ENCODE measurements around the gene TYMP. TPM values are rescaled to one million over a fixed set of nuclear protein-coding genes. Genes with fewer than 3 reads are reported as not detected.

Gene TYMP
- total RNA-seq, 1 donor from 2014 or later, result 13.1 TPM

DNA sequence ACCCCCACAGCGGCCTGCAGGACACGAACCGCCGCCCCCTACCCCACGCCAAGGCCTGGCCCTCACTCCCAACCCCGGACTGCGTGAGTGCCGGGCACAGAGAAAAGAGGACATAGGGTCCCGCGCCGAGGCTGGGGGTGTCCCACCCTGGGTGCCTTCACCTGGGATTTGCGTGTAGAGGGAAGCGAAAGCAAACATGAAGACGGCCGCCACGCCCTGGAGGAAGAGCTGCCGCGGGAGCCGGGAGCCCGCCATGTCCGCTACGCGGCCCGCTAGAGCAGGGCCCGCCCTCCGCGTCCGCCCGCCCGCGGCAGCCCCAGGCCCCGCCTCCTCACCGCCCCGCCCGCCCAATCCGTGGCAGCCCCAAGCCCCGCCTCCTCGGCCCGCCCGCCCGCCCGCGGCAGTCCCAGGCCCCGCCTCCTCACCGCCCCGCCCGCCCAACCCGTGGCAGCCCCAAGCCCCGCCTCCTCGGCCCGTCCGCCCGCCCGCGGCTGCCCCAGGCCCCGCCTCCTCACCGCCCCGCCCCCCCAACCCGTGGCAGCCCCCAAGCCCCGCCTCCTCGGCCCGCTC lies 22.3 kb downstream of the TYMP start, which contains the start of gene LMF2:
Gene LMF2 (minus strand): TSS at position 282 of the 570 bp plus-strand sequence. CDS start 27 bp downstream, at position 255.
- no peak for DNase-seq (ENCODE audit: low read depth)
- peak within 1 kb of the TSS; percentile 99 for H3K4me3 ChIP-seq (ENCODE audit: low read depth, low read length)
- TF ChIP-seq, protein P1, sequence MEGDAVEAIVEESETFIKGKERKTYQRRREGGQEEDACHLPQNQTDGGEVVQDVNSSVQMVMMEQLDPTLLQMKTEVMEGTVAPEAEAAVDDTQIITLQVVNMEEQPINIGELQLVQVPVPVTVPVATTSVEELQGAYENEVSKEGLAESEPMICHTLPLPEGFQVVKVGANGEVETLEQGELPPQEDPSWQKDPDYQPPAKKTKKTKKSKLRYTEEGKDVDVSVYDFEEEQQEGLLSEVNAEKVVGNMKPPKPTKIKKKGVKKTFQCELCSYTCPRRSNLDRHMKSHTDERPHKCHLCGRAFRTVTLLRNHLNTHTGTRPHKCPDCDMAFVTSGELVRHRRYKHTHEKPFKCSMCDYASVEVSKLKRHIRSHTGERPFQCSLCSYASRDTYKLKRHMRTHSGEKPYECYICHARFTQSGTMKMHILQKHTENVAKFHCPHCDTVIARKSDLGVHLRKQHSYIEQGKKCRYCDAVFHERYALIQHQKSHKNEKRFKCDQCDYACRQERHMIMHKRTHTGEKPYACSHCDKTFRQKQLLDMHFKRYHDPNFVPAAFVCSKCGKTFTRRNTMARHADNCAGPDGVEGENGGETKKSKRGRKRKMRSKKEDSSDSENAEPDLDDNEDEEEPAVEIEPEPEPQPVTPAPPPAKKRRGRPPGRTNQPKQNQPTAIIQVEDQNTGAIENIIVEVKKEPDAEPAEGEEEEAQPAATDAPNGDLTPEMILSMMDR (conservative IDR thresholded peaks at IDR 0.05; ENCODE audit: low read depth, low read length), result no peak

DNA sequence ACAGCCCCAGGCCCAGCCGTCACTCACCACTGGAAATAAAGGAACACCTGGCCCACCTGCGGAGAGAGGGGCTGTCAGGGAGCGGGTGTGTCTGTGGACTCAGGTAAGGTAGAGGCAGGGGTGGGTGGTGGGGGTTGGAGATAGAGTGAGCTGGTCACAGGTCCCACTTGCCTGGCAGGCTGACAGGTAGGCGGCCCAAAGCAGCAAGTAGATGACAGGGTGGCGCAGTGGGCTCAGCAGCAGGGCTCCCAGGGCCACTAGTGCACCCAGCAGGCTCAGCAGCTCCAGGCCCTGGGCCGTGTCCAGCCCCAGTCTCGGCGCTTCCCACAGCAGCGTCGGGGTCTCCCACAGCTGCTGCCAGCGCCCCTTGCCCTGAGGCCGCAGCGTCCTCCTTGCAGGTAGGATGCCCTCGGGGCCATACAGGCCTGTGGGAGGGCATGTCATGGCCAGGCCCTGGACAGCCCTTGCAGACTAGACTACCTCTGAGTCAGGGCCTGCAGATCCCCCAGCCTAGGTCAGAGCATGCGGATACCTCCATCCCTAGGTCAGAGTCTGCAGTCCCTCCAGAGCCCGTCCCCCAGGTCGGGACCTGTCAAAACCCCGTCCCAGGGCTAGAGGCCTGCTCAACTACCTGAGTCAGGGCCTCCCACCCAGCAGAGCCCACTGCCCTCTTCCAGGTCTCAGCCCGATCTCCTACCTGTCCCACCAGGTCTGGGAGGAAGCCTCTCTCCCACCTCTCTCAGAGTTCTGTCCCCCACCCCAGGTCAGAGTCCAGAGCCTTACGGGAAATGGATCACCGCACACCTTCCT lies 23.0 kb downstream of the TYMP start:
- TF ChIP-seq, protein P1 (conservative IDR thresholded peaks at IDR 0.05; ENCODE audit: low read depth, low read length), result no peak
- H3K4me3 ChIP-seq (ENCODE audit: low read depth, low read length), result peak overlapping the region; percentile 99
- no peak for DNase-seq (ENCODE audit: low read depth)

DNA sequence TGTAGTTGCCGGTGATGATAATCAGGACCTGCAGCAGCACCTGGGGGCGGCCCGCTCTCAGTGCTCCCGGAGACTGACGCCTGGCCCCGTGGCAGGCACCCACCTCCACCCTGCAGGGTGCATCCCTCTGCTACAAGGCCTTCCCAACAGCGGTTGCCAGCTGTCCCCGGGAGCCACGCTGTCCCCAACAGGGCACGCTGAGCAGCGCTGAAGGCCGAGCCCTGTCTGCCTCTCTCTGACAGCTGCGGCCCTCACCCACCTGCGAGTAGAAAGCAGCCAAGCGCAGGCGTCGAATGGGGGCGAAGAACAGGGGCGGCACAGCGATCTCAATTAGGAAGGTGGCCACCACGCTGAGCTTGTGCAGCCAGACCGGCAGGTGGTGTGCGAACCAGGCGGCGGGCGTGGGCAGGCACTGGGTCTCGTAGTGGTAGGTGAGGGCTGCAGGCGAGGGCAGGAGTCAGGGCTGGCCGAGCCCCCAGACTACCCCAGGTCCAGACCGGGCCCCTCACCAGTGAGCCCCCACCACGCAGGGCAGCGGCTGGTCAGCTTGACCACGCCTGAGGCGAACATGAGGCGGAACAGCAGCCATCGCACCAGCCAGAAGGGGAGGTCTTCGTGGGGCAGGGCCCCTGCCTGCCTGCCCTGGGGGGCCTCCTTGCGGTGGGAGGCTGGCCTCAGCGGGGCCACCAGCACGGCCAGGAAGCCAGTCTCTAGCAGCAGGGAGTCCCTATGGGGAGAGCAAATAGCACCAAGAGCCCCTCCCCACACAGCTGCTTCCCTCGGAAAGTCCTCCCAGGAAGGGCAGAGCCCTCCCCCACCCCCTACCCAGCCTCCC lies 23.8 kb downstream of the TYMP start:
- TF ChIP-seq, protein P1 (conservative IDR thresholded peaks at IDR 0.05; ENCODE audit: low read depth, low read length), result no peak
- DNase-seq (ENCODE audit: low read depth), result no peak
- peak overlapping the region; percentile 99 for H3K4me3 ChIP-seq (ENCODE audit: low read depth, low read length)

DNA sequence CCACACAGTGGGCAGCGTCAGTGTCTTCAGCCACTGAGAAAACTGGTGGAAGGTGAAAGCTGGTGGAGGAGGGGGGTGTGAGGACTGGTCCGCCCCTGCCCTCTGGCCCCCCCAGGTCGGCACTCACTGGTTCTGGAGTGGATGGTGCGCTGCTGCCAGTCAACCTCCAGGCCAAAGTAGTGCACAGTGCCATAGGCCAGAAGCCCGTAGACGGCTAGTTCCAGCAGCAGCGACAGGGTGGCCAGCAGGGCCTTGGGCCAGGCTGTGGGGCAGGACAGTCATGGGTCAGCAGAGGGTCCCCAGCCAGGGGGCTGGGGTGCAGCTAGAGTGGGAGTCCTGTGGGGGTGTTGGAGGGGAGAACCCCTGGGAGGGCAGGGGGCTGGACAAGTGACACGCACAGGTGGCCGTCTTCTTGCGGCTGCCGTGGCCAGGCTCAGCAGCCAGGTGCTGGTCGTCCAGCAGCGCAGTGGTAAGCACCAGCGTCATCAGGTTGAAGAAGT lies 24.5 kb downstream of the TYMP start:
- DNase-seq (ENCODE audit: low read depth), result no peak
- no peak overlapping the region for H3K4me3 ChIP-seq (ENCODE audit: low read depth, low read length)
- TF ChIP-seq, protein P1 (conservative IDR thresholded peaks at IDR 0.05; ENCODE audit: low read depth, low read length), result no peak

DNA sequence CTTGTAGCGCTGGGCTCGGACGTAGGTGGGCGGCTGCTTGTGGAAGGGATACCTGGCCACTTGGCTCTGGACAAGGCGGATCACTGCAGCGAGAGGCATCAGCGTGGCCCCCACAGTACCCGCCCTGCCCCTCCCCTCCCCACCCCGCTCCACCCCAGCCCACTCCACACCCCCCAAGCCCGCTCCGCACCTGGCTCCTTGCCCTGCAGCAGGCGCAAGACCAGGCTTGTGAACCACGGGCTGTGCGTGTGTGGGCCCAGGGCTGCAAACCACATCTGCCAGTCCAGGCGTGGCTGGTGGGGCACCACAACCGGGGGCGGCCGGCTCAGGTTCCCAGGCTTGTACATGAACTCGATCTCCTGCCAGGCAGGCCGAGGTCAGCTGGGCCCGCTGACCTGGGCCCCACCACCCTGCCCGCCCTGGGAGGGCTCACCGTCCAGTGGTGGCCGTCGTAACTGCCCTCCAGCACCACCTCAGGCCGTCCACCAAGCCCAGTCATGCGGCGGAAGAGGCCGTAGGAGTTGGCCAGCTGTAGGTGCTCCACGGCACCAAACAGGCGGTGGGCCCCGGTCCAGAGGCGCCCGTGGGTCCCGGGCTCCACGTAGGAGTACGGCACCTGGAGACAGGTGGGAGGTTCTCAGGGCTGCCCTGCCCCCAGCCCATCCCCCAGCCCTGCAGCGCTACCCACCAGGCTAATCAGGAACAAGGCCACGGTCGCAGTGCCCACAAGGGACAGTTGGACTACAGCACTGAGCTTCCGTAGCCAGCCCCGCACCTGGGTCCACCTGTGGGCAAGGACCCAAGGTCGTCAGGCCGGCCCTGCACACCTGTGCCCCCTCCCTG lies 25.2 kb downstream of the TYMP start:
- TF ChIP-seq, protein P1 (conservative IDR thresholded peaks at IDR 0.05; ENCODE audit: low read depth, low read length), result no peak
- H3K4me3 ChIP-seq (ENCODE audit: low read depth, low read length), result no peak overlapping the region
- DNase-seq (ENCODE audit: low read depth), result no peak
